Measurements from ENCODE around the gene GAS2L1.

GAS2L1 gene

DNA sequence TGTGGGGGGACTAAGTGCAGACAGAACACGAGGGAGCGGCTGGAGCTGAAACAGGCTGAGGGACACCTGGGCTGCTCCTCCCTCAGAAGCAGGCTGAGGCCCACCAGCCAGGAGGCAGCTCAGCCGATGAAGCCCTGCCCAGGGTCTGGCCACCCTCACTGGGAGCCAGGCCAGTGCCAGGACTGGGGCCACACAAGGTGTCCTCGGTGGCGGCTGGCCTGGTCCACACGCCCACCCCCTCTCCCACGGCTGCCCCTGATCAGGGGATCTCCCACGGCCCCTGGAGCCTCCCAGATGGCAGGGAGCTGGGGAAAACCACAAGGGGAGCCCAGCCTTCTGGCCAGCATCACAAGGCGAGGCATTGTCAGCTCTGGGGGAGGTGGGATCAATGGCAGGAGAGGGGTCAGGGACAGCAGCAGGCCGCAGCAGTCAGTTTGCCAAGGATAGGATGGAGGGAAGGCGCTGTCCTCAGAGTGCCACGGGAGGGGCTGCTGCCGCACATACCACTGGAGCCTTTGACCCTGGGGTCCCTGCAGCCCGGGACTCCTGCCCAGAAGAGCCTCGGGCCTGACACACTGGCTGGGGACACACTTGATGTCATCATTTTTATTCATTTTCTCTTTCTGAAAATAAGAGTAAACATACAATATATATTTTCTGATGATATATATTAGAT, 20.8 kb downstream of the GAS2L1 start:
- no peak for DNase-seq (ENCODE audit: low read depth in 3 of 3)

DNA sequence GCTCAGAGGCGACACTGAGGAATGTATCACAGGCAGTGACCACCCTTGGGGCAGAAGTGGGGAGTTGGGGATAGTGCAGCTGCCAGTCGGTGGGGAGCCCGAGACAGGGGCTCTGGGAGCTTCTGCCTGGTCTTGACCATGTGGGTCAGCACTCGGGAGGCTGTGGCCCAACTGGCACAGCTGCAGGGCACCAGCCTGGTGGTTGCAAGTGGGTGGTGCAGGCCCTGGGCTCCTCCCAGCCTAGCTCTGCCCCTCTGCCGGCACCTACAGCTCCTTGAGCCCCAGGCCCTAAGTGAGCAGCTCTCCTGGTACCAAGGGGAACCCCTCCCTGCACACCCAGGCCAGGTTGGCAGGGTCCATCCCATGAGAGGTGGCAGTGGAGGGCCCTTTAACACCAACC, 21.6 kb downstream of the GAS2L1 start:
- DNase-seq (ENCODE audit: low read depth in 3 of 3): no peak

- DNase-seq (ENCODE audit: low read depth in 3 of 3): no peak
These were observed 22.4 kb downstream of the GAS2L1 start for GRCh38 chr22:29328566-29329500.

DNA sequence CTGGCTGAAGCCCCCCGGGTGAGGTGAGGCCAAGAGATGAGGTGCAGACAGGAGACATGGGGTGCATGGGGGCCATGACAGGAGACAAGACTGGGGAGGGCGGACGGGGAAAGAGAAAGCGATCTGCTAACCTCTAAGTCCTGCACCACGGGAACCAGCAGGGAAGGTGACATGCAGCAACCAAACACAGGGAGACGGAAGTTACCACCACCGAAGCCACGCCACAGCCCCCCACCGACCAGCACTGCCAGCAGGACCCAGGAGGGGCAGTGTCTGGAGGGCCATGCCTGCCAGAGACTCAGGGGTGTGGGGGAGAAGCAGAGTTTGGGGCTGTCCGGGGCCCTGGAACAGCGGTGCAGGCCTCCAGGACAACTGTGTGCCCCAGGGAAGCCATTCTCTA, 23.1 kb downstream of the GAS2L1 start:
- DNase-seq (ENCODE audit: low read depth in 3 of 3): no peak

GRCh38 chr22:29330291-29330690, 23.8 kb downstream of the GAS2L1 start:
- no peak for DNase-seq (ENCODE audit: low read depth in 3 of 3)

DNA sequence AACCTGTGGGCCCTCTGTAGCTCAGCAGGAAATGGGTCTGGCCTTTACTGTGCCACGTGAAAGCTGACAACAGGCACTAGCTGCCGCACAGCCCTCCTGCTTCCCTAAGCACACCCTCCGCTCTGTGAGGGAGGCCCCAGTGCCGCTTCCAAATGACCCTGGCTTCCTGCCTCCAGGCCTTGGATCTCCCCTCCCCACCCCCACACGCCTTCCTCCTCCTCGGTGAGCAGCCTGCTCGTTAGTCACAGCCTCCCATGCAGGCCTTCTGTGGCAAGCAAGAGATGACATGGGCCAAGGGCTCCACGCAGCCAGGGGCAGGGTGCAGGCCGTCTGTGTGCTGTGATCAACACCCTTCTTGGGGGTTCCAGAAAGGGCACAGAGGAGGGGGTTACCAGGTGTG, 24.3 kb downstream of the GAS2L1 start:
- no peak for DNase-seq (ENCODE audit: low read depth in 3 of 3)

DNA sequence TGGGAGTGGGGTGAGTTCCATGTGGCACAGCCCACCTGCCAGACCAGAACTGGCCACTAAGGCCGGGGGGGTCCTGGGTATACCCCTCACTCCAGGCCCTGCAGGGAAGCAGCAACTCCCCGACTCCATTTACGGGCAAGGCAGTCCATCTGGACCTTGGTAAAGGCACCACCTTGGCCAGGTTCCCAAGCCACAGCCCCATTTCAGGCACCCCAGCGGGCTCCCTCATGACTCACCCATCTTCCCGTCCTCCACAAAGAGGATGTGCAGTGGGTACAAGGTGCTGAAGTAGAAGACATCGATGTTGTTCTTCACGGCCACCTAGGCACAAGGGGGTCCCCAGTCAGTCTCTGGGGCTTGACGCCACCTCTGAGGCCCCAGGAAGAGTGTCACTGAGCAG, 24.8 kb downstream of the GAS2L1 start:
- DNase-seq (ENCODE audit: low read depth in 3 of 3): no peak

DNA sequence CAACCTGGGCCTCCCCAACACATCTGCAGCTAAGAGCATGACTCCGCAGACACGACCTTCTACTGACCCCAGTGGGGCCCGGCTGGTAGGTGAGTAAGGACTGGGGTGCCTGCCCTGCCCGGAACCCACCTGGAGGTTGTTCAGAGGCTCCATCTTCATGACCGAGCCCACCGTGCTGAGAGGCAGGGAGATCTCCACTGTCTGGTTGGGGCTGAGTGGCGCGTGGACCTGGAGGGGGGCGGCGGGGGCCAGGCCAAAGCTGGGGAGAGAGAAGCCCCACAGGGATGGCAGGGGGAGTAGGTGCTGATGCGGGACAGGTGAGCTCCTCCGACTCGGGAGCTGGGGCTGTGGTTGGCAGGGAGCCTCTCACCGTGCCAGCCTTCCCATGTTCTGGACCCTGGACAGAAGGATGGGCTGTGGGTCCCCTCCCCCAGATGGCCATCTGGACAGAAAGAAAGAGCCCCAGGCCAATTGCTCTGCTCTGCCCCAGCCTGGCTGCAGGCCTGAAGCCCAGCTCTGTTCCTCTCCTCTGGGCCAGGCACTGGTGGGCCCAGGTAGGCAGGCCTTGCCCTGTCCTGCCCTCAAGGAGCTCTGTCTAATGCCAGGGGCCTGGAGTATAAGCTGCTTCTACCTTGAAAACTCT, 25.3 kb downstream of the GAS2L1 start:
- DNase-seq (ENCODE audit: low read depth in 3 of 3): no peak

DNA sequence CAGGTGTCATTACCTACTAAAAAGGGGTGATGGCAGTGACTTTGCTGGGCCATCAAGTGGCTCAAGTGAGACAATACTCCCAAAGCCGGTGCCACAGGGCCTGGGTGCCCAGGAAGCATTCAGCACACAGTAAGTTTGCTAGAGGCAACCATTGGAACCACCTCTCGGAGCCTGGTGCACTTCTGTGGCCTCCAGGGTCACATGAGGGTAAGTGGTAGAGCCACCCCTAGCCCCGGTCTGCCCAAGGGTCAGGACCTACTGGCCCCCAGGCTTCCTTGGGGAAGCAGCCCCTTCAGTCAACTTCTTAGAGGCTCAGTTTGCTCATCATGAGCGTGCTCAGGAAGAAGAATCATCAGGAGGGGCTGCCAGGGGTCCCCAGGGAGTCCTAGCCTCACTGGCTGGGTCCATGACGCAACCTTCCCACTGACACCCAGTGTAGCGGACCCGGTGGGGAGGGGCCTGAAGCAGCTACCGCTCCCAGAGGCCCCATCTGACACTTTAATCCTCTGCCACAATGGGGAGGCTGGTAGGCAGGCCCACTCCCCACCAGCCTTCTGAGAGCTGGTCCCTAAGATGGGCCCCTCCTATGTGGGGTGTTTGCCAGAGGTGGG, 26.5 kb downstream of the GAS2L1 start:
- no peak for DNase-seq (ENCODE audit: low read depth in 3 of 3)

GRCh38 chr22:29334148-29334547, 27.7 kb downstream of the GAS2L1 start:
- DNase-seq (ENCODE audit: low read depth in 3 of 3): no peak

DNA sequence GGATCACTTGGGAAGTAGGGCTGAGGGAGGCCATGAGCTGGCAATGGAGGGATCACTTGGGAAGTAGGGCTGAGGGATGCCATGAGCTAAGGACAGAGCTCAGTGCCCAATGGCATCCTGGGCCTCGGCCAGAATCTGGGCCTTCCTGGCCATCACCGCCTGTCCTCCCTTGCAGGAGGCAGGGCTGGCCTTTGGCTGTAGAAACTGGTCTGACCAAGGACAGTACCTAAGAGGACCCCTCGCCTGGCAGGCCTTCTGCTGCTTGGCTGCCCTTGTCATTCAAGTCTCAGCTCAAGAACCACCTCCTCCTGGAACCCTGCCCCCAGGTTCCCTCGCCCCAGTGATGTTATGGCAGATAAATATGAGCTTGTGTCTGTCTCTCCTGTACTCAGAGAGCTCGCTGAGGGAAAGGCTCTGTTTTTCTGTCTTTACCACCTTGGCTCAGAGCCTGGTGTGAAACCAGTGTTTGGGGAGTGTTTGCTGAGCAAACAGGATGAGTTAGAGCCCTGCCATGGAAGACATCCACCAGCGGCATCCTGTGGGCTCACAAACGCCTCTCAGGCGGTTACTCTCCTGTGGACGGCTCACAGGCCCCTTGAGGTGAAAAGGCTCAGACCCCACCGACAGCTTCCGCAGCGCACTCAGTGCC, 28.4 kb downstream of the GAS2L1 start:
- DNase-seq (ENCODE audit: low read depth in 3 of 3): no peak

GRCh38 chr22:29335656-29336055, 29.2 kb downstream of the GAS2L1 start:
- DNase-seq (ENCODE audit: low read depth in 3 of 3): no peak

GRCh38 chr22:29336751-29337490, 30.5 kb downstream of the GAS2L1 start:
- no peak for DNase-seq (ENCODE audit: low read depth in 3 of 3)

DNA sequence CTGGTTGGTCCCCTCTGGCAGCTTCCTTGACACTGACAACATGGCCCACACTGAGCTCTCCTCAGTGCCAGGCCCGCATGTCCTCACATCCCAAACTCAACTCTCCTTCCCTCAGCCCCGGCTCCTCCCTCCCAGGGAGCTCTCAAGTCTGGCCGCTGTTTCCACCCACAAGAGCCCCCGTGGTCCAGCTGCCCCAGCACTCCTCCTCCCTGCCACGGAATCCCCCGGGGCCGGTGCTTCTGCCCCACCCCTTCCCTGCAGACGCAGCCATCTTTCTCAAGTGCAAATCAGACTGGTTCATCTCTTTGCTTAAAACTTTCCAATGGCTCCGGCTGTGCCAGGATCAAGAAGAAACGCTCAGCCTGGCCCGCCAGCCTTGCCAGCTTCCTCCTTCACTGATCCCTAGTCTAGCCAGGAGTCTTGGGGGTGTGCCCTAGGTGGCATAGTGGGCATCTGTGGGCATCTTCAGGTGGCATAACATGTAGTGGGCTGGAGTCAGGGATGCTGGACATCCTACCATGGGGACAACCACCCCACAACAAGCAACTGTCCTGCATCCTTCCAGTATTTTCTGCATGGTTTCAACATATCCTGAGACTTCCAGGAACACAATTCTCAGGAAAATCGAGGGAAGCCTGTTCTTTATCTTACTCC, 31.3 kb downstream of the GAS2L1 start:
- DNase-seq (ENCODE audit: low read depth in 3 of 3): no peak

- DNase-seq (ENCODE audit: low read depth in 3 of 3): no peak
These were observed 31.9 kb downstream of the GAS2L1 start for GRCh38 chr22:29338398-29338797.

- DNase-seq (ENCODE audit: low read depth in 3 of 3): no peak
These were observed 33.2 kb downstream of the GAS2L1 start for GRCh38 chr22:29339381-29340235.

- DNase-seq (ENCODE audit: low read depth in 3 of 3): no peak
These were observed 34.1 kb downstream of the GAS2L1 start for GRCh38 chr22:29340566-29340965.

GRCh38 chr22:29341056-29341848, 34.8 kb downstream of the GAS2L1 start:
- DNase-seq (ENCODE audit: low read depth in 3 of 3): no peak

DNA sequence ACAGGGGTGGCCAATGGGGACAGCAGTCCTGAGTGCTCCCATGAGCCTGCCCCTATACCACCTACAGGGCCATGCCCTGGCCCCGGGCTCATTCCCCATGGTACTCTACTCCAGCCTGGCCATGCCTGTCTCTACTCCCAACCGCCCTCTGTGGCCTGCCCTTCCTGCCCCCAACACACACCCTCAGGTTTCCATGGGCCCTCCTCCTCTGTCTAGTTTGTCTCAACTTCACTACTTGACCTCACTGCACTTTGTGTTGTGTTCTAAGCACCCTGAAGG, 35.3 kb downstream of the GAS2L1 start:
- DNase-seq (ENCODE audit: low read depth in 3 of 3): no peak

All from stimulated activated CD4-positive, alpha-beta T cell treated with anti-CD3 and anti-CD28 coated beads, TNF-alpha, amount 100 ng/mL, for 4 hours (primary cell).